Fibroblast of villous mesenchyme (primary cell): ENCODE results near the gene MARK3. TPM values are rescaled to one million over a fixed set of nuclear protein-coding genes. Genes with fewer than 3 reads are reported as not detected.

Experiments
- DNase-seq: peaks from one replicate; pipeline ENCODE4 v3.0.0-alpha.2; 2010; ENCODE audit warnings: low read depth
- H3K4me3 ChIP-seq: 2 replicates; pipeline ENCODE4 v1.5.1; 2011; ENCODE audit warnings: low read depth, mild to moderate bottlenecking, low read length
- total RNA-seq: library from RNA; depleted of rRNA; stranded (reverse); fragments of >200 nt; gene quantifications from 2 replicates; pipeline ENCODE4 v1.2.3, GENCODE V29; 2012
- TF ChIP-seq, protein P1 (sequence below): IDR thresholded peaks from 2 replicates; pipeline ENCODE4 v1.5.1; 2012; ENCODE audit warnings: low read depth, mild to moderate bottlenecking, low read length; ENCODE audit not compliant: insufficient read depth

The MARK3 gene
- total RNA-seq, 1 donor = 108 TPM

DNA sequence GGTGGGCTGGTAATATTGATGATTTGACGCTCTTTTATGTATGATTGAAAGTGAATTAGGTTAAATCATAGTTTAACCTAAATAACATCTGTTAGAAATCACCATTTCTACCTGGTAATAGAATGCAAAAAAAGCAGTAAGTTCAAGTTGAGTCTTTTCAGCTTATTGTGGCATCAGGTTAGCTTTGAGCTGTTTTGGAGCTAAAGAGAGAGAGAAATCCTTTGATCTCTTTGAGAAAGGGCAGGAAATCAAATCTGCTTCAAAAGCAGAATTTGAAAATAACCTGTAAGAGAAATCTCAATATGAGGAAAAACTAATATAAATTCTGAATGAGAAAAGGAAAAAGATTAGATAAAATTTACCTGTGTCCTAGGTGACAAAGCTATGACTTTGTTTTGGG lies 75.2 kb downstream of the MARK3 start:
- TF ChIP-seq, protein P1, sequence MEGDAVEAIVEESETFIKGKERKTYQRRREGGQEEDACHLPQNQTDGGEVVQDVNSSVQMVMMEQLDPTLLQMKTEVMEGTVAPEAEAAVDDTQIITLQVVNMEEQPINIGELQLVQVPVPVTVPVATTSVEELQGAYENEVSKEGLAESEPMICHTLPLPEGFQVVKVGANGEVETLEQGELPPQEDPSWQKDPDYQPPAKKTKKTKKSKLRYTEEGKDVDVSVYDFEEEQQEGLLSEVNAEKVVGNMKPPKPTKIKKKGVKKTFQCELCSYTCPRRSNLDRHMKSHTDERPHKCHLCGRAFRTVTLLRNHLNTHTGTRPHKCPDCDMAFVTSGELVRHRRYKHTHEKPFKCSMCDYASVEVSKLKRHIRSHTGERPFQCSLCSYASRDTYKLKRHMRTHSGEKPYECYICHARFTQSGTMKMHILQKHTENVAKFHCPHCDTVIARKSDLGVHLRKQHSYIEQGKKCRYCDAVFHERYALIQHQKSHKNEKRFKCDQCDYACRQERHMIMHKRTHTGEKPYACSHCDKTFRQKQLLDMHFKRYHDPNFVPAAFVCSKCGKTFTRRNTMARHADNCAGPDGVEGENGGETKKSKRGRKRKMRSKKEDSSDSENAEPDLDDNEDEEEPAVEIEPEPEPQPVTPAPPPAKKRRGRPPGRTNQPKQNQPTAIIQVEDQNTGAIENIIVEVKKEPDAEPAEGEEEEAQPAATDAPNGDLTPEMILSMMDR = no peak
- DNase-seq = no peak
- no peak overlapping the region for H3K4me3 ChIP-seq

DNA sequence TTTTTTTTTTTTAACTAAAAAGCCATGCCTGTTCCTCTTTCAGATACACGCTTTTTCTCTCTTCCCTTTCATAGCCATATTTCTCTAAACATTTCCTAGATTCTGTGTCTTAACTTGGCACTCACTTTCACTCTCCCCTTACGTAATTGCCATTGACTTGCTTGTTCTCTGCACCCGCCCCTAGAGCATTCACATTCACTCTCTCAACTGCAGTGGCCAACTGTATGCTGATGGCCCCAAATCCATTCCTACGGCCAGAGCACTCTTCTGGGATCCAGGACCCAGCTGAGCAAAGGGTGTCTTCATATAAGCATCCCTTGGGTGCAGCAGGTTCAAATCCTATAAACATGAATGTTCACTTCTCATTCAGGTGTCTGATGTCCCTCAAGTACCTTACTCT lies 77.9 kb downstream of the MARK3 start:
- TF ChIP-seq, protein P1 = no peak
- H3K4me3 ChIP-seq = no peak overlapping the region
- DNase-seq = no peak

DNA sequence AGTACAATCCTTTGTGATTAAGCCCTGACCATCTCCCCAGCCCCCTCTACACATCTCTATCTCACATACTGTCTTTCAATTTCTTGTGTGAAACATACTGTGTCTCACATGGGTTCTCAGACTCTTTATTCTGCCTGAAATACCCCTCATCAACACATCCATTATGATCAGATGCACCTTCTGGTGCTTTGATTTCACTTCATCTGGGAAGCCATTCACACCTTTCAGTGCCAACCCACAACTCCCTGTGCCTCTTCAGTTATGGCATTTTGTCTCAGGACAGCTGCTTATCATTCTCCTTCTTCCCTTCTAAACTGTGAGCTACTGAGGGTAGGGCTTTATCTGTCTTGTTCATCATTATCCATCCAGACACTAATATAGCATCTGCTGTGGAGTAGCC lies 78.6 kb downstream of the MARK3 start:
- H3K4me3 ChIP-seq = no peak overlapping the region
- DNase-seq = no peak
- TF ChIP-seq, protein P1 = no peak

DNA sequence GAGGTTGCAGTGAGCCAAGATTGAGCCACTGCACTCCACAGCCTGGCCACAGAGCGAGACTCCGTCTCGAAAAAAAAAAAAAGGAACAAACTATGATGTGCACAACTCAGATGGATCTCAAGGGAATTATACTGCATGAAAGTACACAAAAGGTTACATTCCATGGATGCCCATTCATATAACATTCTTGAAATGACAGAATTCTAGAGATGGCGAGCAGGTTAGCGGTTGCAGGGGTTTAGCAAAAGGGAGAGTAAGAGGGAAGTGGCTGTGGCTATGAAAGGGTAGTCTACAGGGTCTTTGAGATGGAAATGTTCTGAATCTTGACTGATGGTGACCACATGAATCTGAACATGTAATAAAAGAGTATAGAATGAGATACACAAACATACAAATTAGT lies 87.7 kb downstream of the MARK3 start:
- TF ChIP-seq, protein P1 = no peak
- no peak overlapping the region for H3K4me3 ChIP-seq
- DNase-seq = no peak

DNA sequence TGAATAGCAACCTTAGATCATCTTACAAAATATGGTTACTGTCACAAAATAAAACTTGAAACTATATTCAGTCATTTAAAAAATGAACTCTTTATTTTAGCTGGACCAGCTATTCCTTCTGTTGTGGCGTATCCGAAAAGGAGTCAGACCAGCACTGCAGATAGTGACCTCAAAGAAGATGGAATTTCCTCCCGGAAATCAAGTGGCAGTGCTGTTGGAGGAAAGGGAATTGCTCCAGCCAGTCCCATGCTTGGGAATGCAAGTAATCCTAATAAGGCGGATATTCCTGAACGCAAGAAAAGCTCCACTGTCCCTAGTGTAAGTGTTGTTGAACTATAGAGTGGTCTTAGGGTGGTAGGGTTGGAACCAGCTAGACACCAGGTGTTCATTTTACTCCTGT lies 89.7 kb downstream of the MARK3 start:
- DNase-seq = no peak
- TF ChIP-seq, protein P1 = no peak
- H3K4me3 ChIP-seq = no peak overlapping the region

DNA sequence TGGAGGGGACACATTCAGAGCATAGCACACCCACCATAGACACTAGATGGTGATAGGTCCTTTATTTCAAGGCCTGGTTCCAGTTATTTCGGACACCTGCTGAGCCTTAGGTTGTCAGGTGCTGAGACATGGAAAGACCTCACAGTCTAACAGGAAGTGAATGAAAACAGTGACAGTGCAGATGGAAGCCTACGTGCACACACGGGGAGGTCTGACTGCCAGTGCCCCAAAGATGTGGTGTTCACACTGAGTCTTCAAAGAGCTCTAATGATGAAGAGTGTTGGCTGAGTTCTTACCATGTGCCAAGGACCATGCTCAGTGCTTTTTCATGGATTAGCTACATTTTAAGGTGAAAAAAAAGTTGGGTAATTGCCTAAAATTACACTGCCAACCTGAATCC lies 90.8 kb downstream of the MARK3 start:
- TF ChIP-seq, protein P1 = no peak
- H3K4me3 ChIP-seq = no peak overlapping the region
- DNase-seq = no peak

DNA sequence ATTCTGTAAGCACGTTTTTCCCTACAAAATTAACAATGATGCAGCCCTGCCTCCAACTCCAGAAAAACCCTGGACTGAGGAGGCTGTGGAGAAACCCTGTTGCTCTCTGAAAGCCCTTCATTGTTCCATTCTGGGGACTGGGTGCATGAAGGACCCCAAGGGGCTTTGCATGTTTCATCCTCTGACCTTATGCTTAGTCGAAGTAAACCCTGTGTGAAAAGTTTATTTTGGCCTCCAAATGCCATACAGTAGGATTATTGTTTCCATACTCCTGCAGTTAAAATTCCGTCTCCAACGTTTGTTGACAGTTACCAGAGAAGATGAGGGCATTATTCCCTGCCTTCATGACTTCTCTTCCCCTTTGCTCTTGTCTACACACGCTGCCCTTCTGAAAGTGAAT lies 91.4 kb downstream of the MARK3 start:
- DNase-seq = no peak
- TF ChIP-seq, protein P1 = no peak
- H3K4me3 ChIP-seq = no peak overlapping the region
